ENCODE measurements around the gene PLCB3.
"Not testable (repeated sequence)": the region's sequence is repeated elsewhere in the genome, so short reads cannot be mapped to it uniquely, and the experiment has no call there.

The PLCB3 gene

GRCh38 chr11:64238076-64238475 is 13.3 kb upstream of the PLCB3 start:
- no peak for DNase-seq

- no peak for DNase-seq
Observed at GRCh38 chr11:64238999-64239398, 12.3 kb upstream of the PLCB3 start.

- DNase-seq: no peak
Observed at GRCh38 chr11:64239662-64240434, 11.5 kb upstream of the PLCB3 start.

- DNase-seq: peak; percentile 93
Observed at GRCh38 chr11:64240435-64241240, 10.7 kb upstream of the PLCB3 start, which contains the start of gene FKBP2. TSS of gene FKBP2 (plus strand) at chr11:64241095. CDS start at chr11:64242388, 1,293 bp downstream.

GRCh38 chr11:64241241-64241490 is 10.2 kb upstream of the PLCB3 start:
- peak; percentile 98 for DNase-seq

GRCh38 chr11:64241491-64242374 is 9.6 kb upstream of the PLCB3 start:
- peak; percentile 30 for DNase-seq

- no peak for DNase-seq
Observed at GRCh38 chr11:64243236-64243854, 8.0 kb upstream of the PLCB3 start.

- DNase-seq: no peak
Observed at GRCh38 chr11:64244107-64244506, 7.2 kb upstream of the PLCB3 start.

- DNase-seq: no peak
Observed at GRCh38 chr11:64244966-64245365, 6.4 kb upstream of the PLCB3 start.

- DNase-seq: no peak
Observed at GRCh38 chr11:64245401-64245796, 5.9 kb upstream of the PLCB3 start.

GRCh38 chr11:64245797-64246620 is 5.3 kb upstream of the PLCB3 start:
- DNase-seq: peak; percentile 40

- DNase-seq: not testable (repeated sequence)
Observed at GRCh38 chr11:64246621-64246870, 4.8 kb upstream of the PLCB3 start.

GRCh38 chr11:64246871-64247728 is 4.2 kb upstream of the PLCB3 start, which contains the start of gene PPP1R14B:
TSS of gene PPP1R14B (minus strand) at chr11:64246943. CDS start at chr11:64246673, 270 bp downstream.
- peak; percentile 80 for DNase-seq

GRCh38 chr11:64247729-64248531 is 3.4 kb upstream of the PLCB3 start:
- DNase-seq: peak; percentile 67

- no peak for DNase-seq
Observed at GRCh38 chr11:64248578-64248977, 2.8 kb upstream of the PLCB3 start.

- DNase-seq: no peak
Observed at GRCh38 chr11:64249038-64249437, 2.3 kb upstream of the PLCB3 start.

- DNase-seq: peak; percentile 12
Observed at GRCh38 chr11:64249563-64250414, 1.5 kb upstream of the PLCB3 start.

GRCh38 chr11:64250415-64251015 is 815 bp upstream of the PLCB3 start:
- DNase-seq: no peak

- no peak for DNase-seq
Observed at GRCh38 chr11:64251753-64252002, 348 bp downstream of the PLCB3 start.
